Astrocyte of the hippocampus (primary cell): ENCODE data around the gene MELK.

Source experiments
- DNase-seq: peaks from one replicate; pipeline ENCODE4 v3.0.0; 2011; ENCODE audit warnings: low read depth, low spot score

Gene MELK

GRCh38 chr9:36584620-36585460 lies 12.1 kb downstream of the MELK start:
- DNase-seq: peak; percentile 66

- DNase-seq: no peak
These were observed 17.5 kb downstream of the MELK start for GRCh38 chr9:36590231-36590630.

GRCh38 chr9:36592801-36593583 lies 20.3 kb downstream of the MELK start:
- DNase-seq: no peak

- no peak for DNase-seq
These were observed 21.5 kb downstream of the MELK start for GRCh38 chr9:36594213-36594612.

DNA sequence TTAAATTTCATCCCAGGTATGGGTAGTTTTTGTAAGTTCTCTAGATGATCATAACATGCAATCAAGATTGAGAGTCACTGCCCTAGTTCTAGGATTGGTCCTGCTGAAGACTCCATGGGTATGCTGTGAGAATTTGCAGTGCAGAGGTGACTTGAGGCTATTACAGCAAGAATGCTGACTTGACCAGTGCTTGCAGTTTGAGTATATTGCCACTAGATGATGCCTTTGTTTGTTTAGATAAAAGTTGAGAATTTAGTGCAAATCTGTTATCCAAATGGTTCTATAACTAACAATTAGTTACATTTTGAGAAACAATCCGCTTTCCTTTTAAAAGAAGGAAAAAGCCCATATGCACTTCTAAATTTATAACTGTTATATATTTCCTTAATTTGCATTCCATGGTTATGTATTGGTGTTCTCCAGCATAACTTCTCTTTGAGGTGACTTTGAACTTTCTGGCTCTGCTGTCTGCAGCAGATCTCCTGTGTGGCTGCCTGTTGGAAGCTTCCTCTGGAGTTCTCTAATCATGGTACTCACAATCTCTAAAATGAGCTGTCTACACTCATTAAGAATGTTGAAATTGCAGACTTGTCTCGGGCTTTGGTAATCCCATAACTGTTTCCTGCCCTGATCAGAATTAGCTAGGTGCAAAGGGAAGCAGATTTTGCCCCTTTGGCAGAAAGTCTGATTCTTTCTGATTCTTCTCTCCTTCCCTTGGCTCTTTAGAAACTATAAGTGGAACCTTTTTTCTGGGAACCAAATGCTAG lies 24.9 kb downstream of the MELK start:
- DNase-seq: peak; percentile 67

- DNase-seq: no peak
These were observed 25.6 kb downstream of the MELK start for GRCh38 chr9:36598273-36598672.

- DNase-seq: peak; percentile 22
These were observed 30.3 kb downstream of the MELK start for GRCh38 chr9:36603006-36603405.

- DNase-seq: no peak
These were observed 36.6 kb downstream of the MELK start for GRCh38 chr9:36609306-36609705.

GRCh38 chr9:36622121-36622520 lies 49.4 kb downstream of the MELK start:
- DNase-seq: no peak

DNA sequence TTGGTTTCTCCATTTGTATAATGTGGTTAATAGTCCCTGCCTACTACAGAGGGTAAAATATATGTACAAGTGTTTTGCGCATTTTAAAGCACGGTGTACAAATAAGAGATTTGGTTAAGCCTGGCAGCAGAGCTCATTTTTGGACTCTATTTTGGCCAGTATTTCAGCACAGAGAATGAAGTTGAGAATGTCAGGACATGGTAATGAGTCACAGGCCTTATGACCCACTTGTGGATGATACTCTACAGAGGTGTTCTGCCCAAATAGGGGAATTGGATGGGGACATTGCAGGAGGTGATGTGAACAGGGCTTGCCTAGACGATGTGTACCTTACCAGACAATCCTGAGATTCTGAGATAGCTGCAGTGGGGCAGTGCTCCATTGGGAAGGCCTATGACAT lies 50.6 kb downstream of the MELK start:
- peak; percentile 21 for DNase-seq

DNA sequence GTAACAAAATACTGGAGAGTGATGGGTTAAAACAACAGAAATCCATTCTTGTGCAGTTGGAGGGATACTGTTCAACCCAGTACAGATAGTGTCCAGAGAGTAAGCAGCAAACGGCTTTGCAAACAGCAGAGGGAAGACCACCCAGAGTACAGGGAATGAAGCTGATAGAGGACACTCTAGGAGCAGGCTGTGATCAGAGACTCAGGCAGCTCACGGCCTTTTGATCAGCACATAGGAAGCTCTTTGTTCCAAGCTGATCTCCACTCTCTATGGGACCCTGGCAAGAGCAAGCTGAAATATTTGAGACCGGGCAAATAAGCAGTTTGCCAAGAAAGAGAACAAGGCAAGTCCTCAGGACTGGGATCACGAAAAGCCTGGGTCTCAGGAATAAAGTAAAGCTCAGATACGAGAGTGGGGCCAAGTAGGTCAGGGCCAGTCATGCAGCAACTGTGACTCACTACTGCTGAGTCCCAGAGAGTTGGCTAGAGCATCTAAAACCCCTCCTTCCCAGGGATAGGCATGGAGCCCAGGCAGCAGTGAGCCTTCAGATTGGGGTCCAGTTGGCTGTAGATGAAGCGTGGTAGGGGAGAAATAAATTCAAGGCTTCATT lies 52.4 kb downstream of the MELK start:
- peak; percentile 93 for DNase-seq

- peak; percentile 52 for DNase-seq
These were observed 60.2 kb downstream of the MELK start for GRCh38 chr9:36632892-36633291.

DNA sequence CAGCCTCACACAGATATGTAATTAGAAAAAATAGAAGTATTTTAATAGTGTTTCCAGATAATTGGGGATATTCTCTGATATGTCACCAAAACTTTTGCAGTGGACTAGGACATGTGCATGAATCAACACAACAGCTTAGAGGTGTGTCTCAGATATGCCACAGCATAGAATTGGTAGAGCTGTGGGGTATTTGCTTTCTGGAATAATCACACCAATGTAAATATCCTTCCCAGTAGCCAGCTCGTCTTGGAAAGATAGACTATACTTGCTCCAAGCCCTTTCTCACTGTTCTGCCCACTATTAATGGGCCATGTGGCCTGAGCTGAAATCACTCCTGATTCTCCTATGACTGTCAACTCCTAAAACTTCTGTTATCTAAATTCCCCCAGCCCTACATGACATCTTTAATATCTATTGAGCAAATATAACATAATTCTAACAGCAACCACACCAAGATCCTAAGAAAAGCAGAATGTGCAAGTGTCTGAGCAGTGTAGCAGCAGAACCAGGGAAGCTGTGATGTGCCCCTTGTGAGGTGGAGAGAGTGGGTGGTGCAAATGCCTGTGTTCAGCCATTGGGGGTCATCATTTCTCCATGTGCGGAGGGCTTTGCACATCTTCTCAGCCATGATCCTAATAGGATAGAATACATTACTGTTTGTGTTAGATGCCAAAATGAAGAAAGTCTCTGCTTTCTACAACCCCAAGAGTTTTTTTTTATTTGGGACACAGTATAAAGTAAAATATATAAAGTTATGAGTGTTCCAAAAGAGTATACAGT lies 65.0 kb downstream of the MELK start:
- DNase-seq: no peak

GRCh38 chr9:36640771-36641381 lies 68.2 kb downstream of the MELK start:
- no peak for DNase-seq

DNA sequence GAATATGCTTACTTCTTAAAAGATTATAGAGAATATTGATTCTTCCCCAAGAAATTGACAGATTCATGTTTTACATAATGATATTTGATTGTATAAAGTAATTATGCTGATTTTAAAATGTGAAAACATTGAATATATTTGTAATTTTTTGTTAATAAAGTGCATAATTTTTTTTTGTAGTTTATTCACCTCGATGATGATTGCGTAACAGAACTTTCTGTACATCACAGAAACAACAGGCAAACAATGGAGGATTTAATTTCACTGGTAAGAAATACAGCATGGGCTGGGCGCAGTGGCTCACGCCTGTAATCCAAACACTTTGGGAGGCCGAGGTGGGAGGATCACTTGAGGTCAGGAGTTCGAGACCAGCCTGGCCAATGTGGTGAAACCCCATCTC lies 70.1 kb downstream of the MELK start:
- DNase-seq: no peak

GRCh38 chr9:36656842-36657241 lies 84.1 kb downstream of the MELK start:
- DNase-seq: no peak

GRCh38 chr9:36659500-36659899 lies 86.8 kb downstream of the MELK start:
- DNase-seq: no peak

- no peak for DNase-seq
These were observed 92.1 kb downstream of the MELK start for GRCh38 chr9:36664806-36665205.

GRCh38 chr9:36665387-36665786 lies 92.7 kb downstream of the MELK start:
- no peak for DNase-seq

DNA sequence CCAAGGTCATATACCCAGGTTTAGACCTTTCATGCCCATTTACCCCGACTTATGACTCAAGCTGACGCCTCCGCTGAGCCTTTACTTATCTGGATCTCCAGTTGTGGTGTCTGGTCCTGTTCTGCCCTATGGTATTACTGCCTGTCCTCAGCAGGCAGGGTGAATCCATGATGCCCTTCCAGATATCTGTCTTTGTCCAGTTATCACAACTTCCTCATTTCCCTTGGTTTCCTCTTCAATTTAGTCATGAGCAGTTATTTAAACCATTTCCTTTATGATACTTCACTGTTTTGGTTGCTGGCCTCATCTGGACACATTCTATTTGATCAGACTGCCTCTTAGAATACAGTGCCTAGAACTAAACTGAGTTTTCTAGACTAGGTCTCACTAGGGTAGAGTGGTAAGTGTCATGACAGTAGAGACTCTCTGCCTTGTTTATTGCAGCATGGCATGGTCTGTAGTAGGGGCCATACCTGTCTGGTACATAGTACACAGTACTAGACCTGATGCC lies 93.3 kb downstream of the MELK start:
- DNase-seq: peak; percentile 12
